Activated CD8-positive, alpha-beta memory T cell treated with anti-CD3 and anti-CD28 coated beads, Interleukin-2, amount 10 ng/mL, durations not matched to agents 7 days and 5 days (primary cell): Measurements from ENCODE around the gene CAPRIN1. TPM values are rescaled to one million over a fixed set of nuclear protein-coding genes. Genes with fewer than 3 reads are reported as not detected.

Experiments used
- ATAC-seq: fragments of 150-1000 bp; cut with Tn5 transposase; one replicate; pipeline ENCODE4 v1.10.0; 2021; ENCODE audit warnings: moderate library complexity
- CTCF ChIA-PET: fragments of 350-600 bp; sonication (Branson Sonifier 250); formaldehyde crosslinking; loops from one replicate; lab custom pipeline; 2021; ENCODE audit warnings: antibody characterized with exemption; lab: Charles Lee
- DNase-seq: peaks from one replicate; pipeline ENCODE4 v3.0.0-alpha.2; 2020
- H3K27ac Mint-ChIP-seq: one replicate; pipeline ENCODE4 v1.8.0; 2021; ENCODE audit warnings: mild to moderate bottlenecking, mixed read lengths
- H3K27me3 Mint-ChIP-seq: one replicate; pipeline ENCODE4 v1.8.0; 2021; ENCODE audit warnings: mixed read lengths
- H3K36me3 Mint-ChIP-seq: one replicate; pipeline ENCODE4 v1.8.0; 2021; ENCODE audit warnings: mild to moderate bottlenecking, mixed read lengths
- H3K4me1 Mint-ChIP-seq: one replicate; pipeline ENCODE4 v1.8.0; 2021; ENCODE audit warnings: mixed read lengths
- H3K4me3 Mint-ChIP-seq: one replicate; pipeline ENCODE4 v1.8.0; 2021; ENCODE audit warnings: mild to moderate bottlenecking, moderate library complexity, mixed read lengths
- H3K9me3 Mint-ChIP-seq: one replicate; pipeline ENCODE4 v1.8.0; 2022; ENCODE audit warnings: low read depth, mixed read lengths
- total RNA-seq, 2 experiments: library from RNA; stranded (reverse); gene quantifications; one replicate each; pipeline ENCODE4 v1.2.3, GENCODE V29; 2021

The CAPRIN1 gene
- total RNA-seq, 2 experiments from 2014 or later, result 227 to 267 TPM

DNA sequence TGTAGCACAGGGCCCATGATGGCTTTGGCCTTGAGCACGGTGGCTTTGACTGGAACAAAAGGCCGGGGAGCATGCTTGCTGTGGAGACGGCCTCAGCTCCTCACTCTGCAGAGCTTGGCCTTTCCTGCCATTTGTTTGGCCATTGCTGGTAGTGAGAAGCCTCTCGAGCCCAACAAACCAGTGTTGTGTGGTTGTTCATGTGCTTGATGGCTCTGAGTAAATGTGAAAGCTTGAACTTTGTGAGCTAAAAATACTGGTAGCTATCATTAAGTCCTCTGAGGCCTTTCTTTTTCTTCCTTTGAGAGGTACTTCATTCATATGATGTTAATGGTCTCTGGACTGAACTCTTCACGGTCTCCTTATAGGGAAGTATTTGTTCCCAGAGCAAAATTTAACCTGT lies 93.5 kb downstream of the CAPRIN1 start:
- no peaks in the 10 kb centered on the region for H3K4me1 Mint-ChIP-seq
- no peak overlapping the region for H3K4me3 Mint-ChIP-seq
- no peaks in the 10 kb centered on the region for H3K27me3 Mint-ChIP-seq
- H3K36me3 Mint-ChIP-seq, result peaks cover 32% of the 10 kb centered on the region
- no peak overlapping the region for H3K27ac Mint-ChIP-seq
- CTCF ChIA-PET, result interaction anchor here (1.3 kb wide), 1 partner anchor 212 kb away, joined by 3 read pairs; the partner anchor contains the start of gene ABTB2
- DNase-seq (no peak), ATAC-seq (no peak)
- no peaks in the 10 kb centered on the region for H3K9me3 Mint-ChIP-seq

DNA sequence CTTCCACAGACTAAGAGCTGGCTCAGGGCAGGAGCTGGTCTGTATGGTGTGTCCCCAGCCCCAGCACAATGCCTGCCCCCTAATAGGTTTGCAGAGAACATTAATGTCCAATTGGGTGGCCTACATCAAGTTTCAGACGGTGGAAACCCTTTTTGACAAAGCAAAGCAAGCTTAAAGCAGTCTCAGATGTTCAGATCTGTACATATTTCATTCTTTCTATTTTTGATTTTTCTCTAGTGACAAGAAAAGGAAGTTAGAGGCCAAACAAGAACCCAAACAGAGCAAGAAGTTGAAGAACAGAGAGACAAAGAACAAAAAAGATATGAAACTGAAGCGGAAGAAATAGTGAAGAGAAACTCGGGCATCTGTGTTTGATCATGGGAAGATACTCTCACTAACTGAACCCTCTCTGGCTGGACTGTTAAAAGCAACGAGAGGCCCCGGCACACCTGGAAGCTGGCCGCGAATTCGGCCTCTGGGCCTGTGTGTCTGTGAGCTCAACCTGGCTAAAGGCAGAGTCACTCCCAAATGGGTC lies 94.4 kb downstream of the CAPRIN1 start:
- Mint-ChIP-seq H3K27ac (peak overlapping the region; percentile 60), H3K4me1 (no peaks in the 10 kb centered on the region), H3K27me3 (no peaks in the 10 kb centered on the region), H3K36me3 (peaks cover 32% of the 10 kb centered on the region), H3K9me3 (no peaks in the 10 kb centered on the region), H3K4me3 (no peak overlapping the region)
- CTCF ChIA-PET, result interaction anchor here (1.3 kb wide), 1 partner anchor 211 kb away, joined by 3 read pairs; the partner anchor contains the start of gene ABTB2
- no peak for DNase-seq
- no peak for ATAC-seq

DNA sequence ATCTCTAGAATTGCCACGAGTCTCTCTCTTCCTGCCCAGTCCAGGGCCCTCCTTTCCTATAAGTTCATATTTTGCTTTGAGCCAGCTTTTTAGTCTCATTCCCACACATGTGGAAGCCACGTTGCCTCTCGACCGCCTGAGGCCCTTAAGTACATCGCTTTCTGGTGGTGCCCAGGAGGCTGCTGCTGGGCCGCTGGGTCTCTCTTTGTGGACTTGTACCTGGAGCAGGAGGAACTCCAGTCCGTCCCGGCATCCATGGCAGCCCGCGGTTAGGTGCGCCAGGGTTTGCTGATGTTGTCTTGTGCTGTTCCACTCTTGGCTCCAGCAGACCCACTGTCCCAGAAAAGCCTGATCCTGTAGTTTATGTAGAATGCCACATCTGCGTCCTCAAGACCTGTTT lies 94.9 kb downstream of the CAPRIN1 start:
- DNase-seq, result no peak
- H3K4me3 Mint-ChIP-seq, result no peak overlapping the region
- H3K27me3 Mint-ChIP-seq, result no peaks in the 10 kb centered on the region
- no peak overlapping the region for H3K27ac Mint-ChIP-seq
- no peak for ATAC-seq
- H3K4me1 Mint-ChIP-seq, result no peaks in the 10 kb centered on the region
- H3K9me3 Mint-ChIP-seq, result no peaks in the 10 kb centered on the region
- H3K36me3 Mint-ChIP-seq, result peaks cover 31% of the 10 kb centered on the region
- CTCF ChIA-PET, result interaction anchor here (1.7 kb wide), 1 partner anchor 211 kb away, joined by 4 read pairs; the partner anchor contains the start of gene ABTB2

DNA sequence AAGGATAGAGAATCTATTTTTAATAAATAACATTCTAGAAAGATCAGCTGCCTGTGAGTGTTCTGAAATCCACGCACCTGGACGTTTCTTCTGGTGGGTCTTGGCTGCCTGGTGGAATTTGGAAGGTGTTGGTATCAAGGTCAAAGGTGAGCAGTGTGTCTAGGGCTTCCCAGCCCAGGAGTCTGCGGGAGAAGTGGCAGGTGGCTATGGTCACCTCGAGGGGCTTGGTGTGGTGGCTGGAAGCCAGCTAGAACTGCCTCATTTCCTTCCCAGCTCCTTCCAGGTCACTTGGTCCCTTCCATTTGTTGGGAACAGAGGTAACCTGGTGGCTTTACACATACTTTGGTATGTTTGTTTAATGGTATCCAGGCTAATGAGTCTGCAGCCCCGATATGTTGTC lies 95.3 kb downstream of the CAPRIN1 start:
- H3K4me1 Mint-ChIP-seq, result no peaks in the 10 kb centered on the region
- DNase-seq, result no peak
- no peaks in the 10 kb centered on the region for H3K9me3 Mint-ChIP-seq
- CTCF ChIA-PET, result interaction anchor here (1.7 kb wide), 1 partner anchor 211 kb away, joined by 4 read pairs; the partner anchor contains the start of gene ABTB2
- H3K4me3 Mint-ChIP-seq, result no peak overlapping the region
- H3K36me3 Mint-ChIP-seq, result peaks cover 27% of the 10 kb centered on the region
- H3K27me3 Mint-ChIP-seq, result no peaks in the 10 kb centered on the region
- H3K27ac Mint-ChIP-seq, result no peak overlapping the region
- ATAC-seq, result no peak

DNA sequence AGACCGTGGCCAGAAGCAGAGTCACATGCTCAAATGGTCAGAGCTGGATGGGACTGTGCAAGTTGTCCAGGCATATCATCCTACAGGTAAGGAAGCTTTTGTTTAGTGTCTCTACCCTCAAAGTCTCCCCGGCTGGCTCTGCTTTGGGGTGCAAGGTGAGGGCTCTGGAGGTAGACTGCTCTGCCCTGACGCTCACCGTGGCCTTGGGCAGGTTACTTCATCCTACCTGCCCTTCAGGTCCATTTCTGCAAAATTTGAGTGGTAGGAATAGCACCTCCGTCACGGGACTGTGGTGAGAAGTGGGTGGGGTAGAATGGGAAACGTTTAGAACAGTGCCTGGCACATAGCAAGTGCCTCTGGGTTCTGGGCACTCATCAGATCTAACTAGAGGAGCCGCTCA lies 96.0 kb downstream of the CAPRIN1 start:
- no peaks in the 10 kb centered on the region for H3K4me1 Mint-ChIP-seq
- CTCF ChIA-PET, result interaction anchor here (1.7 kb wide), 1 partner anchor 210 kb away, joined by 4 read pairs; the partner anchor contains the start of gene ABTB2
- H3K36me3 Mint-ChIP-seq, result peaks cover 24% of the 10 kb centered on the region
- DNase-seq (no peak), ATAC-seq (no peak)
- H3K27ac Mint-ChIP-seq, result no peak overlapping the region
- H3K4me3 Mint-ChIP-seq, result no peak overlapping the region
- H3K9me3 Mint-ChIP-seq, result no peaks in the 10 kb centered on the region
- H3K27me3 Mint-ChIP-seq, result no peaks in the 10 kb centered on the region

DNA sequence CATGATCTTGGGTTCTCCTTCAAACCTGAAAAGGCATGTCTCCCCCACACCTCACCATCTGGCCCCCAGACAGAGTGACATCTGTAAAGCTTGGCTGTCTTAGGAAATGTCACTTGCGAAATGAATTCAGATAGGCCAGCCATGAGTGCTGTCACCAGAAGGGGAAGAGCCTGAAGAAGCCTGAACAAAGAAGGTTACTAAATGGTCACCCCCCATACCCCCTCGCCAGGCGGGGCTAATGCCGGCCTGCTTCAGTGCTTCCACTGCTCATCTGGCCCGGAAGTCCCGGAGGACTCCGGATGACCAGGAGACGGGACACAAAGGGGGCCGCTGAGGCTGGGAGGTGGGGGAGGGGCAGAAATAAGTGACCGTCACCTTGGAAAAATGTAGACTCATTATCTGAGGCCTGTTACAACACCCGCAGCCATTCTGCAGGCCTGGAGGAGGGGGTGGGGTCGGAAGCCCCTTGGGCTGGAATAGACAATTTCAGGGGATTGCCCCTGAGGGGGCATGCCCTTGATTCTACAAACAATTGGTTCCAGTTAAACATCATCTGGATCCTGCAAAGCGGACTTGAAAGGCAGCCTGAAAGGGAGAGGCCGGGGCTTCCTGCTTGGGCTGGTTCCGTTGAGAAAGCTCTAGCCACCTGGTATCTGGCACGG lies 97.1 kb downstream of the CAPRIN1 start:
- CTCF ChIA-PET, result no interaction called here
- Mint-ChIP-seq H3K36me3 (peaks cover 19% of the 10 kb centered on the region), H3K27me3 (no peaks in the 10 kb centered on the region), H3K4me1 (peaks cover 4% of the 10 kb centered on the region), H3K9me3 (no peaks in the 10 kb centered on the region), H3K27ac (no peak overlapping the region), H3K4me3 (no peak overlapping the region)
- DNase-seq (no peak), ATAC-seq (no peak)

DNA sequence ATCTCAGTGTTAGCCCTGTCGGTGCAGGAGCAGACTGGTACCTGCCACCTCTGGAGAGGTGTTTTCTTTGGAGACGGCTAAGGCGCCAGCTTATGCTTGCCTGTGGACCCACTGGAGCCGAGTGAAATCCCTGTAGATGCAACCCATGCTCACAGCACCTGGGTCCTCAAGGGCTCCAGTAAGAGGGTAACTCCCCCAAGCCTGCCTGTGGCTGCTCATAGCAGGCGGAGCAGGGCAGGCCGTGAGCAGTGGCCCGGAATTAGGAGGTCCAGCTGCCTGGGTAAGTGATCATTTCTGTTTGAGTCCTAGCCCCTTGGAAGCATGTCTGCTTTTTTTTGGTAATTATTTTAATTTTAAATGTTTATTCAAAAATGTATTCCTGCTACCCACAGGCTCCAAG lies 97.7 kb downstream of the CAPRIN1 start:
- Mint-ChIP-seq H3K4me1 (peaks cover 6% of the 10 kb centered on the region), H3K36me3 (peaks cover 18% of the 10 kb centered on the region), H3K4me3 (no peak overlapping the region), H3K27ac (no peak overlapping the region), H3K9me3 (no peaks in the 10 kb centered on the region), H3K27me3 (no peaks in the 10 kb centered on the region)
- CTCF ChIA-PET, result interaction anchor here (1.6 kb wide), 1 partner anchor 209 kb away, joined by 5 read pairs; the partner anchor contains the start of gene ABTB2
- ATAC-seq (no peak), DNase-seq (no peak)

DNA sequence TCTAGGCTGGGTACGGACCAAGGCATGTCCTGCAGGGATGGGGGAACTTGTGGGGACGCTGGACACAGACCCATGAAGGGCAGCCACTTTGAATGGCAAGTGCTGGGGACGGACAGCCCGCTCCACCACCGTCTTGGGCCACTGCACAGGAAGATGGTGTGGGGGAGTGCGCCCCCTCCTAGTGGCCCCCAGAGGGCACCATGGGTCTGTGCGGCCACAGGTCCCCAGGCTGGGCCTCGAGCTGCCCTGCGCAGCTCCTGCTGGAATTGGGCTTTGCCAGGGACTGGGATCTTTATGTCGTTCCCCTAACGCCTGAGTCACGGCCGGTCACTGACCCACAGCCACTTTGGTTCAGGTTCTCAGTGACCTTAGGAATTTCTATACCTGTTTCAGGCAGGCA lies 98.3 kb downstream of the CAPRIN1 start:
- no peaks in the 10 kb centered on the region for H3K27me3 Mint-ChIP-seq
- ATAC-seq, result no peak
- no peaks in the 10 kb centered on the region for H3K9me3 Mint-ChIP-seq
- no peak for DNase-seq
- CTCF ChIA-PET, result interaction anchor here (0.7 to 1.6 kb wide), 4 partner anchors 24 to 213 kb away, joined by 3 to 5 read pairs (median 3); partner anchors contain the start of gene ABTB2
- peak overlapping the region; percentile 23 for H3K27ac Mint-ChIP-seq
- H3K36me3 Mint-ChIP-seq, result peaks cover 15% of the 10 kb centered on the region
- peaks cover 6% of the 10 kb centered on the region for H3K4me1 Mint-ChIP-seq
- H3K4me3 Mint-ChIP-seq, result no peak overlapping the region

DNA sequence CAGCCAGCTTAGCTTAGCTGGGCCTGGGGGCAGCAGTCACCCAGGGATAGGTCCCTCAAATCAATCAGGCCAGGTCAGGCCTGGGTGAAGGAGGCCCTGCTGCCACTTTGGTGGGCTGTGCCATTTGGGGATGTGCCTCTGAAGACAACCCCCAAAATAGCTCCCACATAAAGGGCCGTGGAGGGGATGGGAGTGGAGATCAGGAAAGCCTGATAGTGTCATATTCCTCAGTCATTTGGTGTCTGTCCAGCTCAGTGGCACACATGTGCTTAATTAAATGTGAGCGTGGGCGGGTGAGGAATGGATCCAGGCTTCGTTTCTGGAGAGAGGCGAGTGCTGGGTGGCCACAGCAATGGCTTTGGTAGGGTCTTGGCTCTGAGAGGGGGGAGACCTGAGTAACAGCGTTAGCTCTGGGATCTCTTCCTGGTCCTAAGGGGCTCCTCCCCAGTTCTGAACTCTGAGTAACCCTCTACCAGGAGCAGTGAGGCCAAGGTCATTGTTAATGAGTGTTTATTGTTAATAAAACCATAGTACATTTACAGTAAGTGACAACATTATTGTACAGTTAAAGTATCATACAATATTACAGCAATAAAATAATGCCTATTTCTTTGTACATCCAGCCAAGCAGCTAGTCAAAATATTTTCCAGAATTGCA lies 99.1 kb downstream of the CAPRIN1 start:
- H3K27me3 Mint-ChIP-seq, result no peaks in the 10 kb centered on the region
- no peak overlapping the region for H3K4me3 Mint-ChIP-seq
- peaks cover 13% of the 10 kb centered on the region for H3K36me3 Mint-ChIP-seq
- CTCF ChIA-PET, result interaction anchor here (0.7 to 2.4 kb wide), 6 partner anchors 19 to 212 kb away, joined by 3 to 9 read pairs (median 4); partner anchors contain the start of gene ABTB2
- no peak for ATAC-seq
- H3K4me1 Mint-ChIP-seq, result peaks cover 6% of the 10 kb centered on the region
- H3K9me3 Mint-ChIP-seq, result no peaks in the 10 kb centered on the region
- no peak for DNase-seq
- no peak overlapping the region for H3K27ac Mint-ChIP-seq

Other genes with a start within 250 kb of the CAPRIN1 start
- gene LMO2, start 159.7 kb upstream of the CAPRIN1 start, total RNA-seq, result not detected
- gene NAT10, start 53.9 kb downstream of the CAPRIN1 start, total RNA-seq, result 10 to 100 TPM; 63.8 to 93.9 TPM